Measurements from ENCODE around the gene SLC16A14.

The SLC16A14 gene

GRCh38 chr2:230060672-230061293 lies 7.9 kb downstream of the SLC16A14 start:
- H3K4me3 Mint-ChIP-seq: no peak overlapping the region
- DNase-seq (ENCODE audit: low spot score in 2 of 2): no peak
- H3K9me3 Mint-ChIP-seq: no peaks in the 10 kb centered on the region
- H3K4me1 Mint-ChIP-seq: peaks cover 6% of the 10 kb centered on the region
- peaks cover 27% of the 10 kb centered on the region for H3K27me3 Mint-ChIP-seq
- no peak overlapping the region for H3K27ac Mint-ChIP-seq (ENCODE audit: low read depth)
- no peak for ATAC-seq (replicated peaks; ENCODE audit: extremely low read depth, poor library complexity, severe bottlenecking)
- peaks cover 1% of the 10 kb centered on the region for H3K36me3 Mint-ChIP-seq (ENCODE audit: insufficient read depth)

- DNase-seq (ENCODE audit: low spot score in 2 of 2): no peak
- Mint-ChIP-seq H3K36me3 (ENCODE audit: insufficient read depth) (peaks cover 1% of the 10 kb centered on the region), H3K27ac (ENCODE audit: low read depth) (no peak overlapping the region), H3K27me3 (no peaks in the 10 kb centered on the region), H3K4me3 (no peak overlapping the region), H3K4me1 (no peaks in the 10 kb centered on the region), H3K9me3 (no peaks in the 10 kb centered on the region)
- ATAC-seq (replicated peaks; ENCODE audit: extremely low read depth, poor library complexity, severe bottlenecking): no peak
Measured at GRCh38 chr2:230053753-230054478, 14.8 kb downstream of the SLC16A14 start.

- Mint-ChIP-seq H3K9me3 (no peaks in the 10 kb centered on the region), H3K4me1 (no peaks in the 10 kb centered on the region), H3K4me3 (no peak overlapping the region), H3K27me3 (no peaks in the 10 kb centered on the region), H3K27ac (ENCODE audit: low read depth) (no peak overlapping the region), H3K36me3 (ENCODE audit: insufficient read depth) (no peaks in the 10 kb centered on the region)
- DNase-seq (ENCODE audit: low spot score in 2 of 2) (no peak), ATAC-seq (replicated peaks; ENCODE audit: extremely low read depth, poor library complexity, severe bottlenecking) (no peak)
Measured at GRCh38 chr2:230052299-230052698, 16.4 kb downstream of the SLC16A14 start.

GRCh38 chr2:230050136-230050535 lies 18.6 kb downstream of the SLC16A14 start:
- no peak for ATAC-seq (replicated peaks; ENCODE audit: extremely low read depth, poor library complexity, severe bottlenecking)

GRCh38 chr2:230048010-230048671 lies 20.6 kb downstream of the SLC16A14 start:
- H3K9me3 Mint-ChIP-seq: no peaks in the 10 kb centered on the region
- H3K27me3 Mint-ChIP-seq: peaks cover 5% of the 10 kb centered on the region
- no peak overlapping the region for H3K4me3 Mint-ChIP-seq
- H3K4me1 Mint-ChIP-seq: no peaks in the 10 kb centered on the region
- H3K36me3 Mint-ChIP-seq (ENCODE audit: insufficient read depth): no peaks in the 10 kb centered on the region
- no peak for ATAC-seq (replicated peaks; ENCODE audit: extremely low read depth, poor library complexity, severe bottlenecking)
- DNase-seq (ENCODE audit: low spot score in 2 of 2): no peak
- H3K27ac Mint-ChIP-seq (ENCODE audit: low read depth): no peak overlapping the region

More at GRCh38 chr2:230050136-230050535, 18.6 kb downstream of the SLC16A14 start:
- DNase-seq (ENCODE audit: low spot score in 2 of 2): no peak
- H3K4me1 Mint-ChIP-seq: no peaks in the 10 kb centered on the region
- no peaks in the 10 kb centered on the region for H3K27me3 Mint-ChIP-seq
- no peaks in the 10 kb centered on the region for H3K36me3 Mint-ChIP-seq (ENCODE audit: insufficient read depth)
- no peaks in the 10 kb centered on the region for H3K9me3 Mint-ChIP-seq
- H3K27ac Mint-ChIP-seq (ENCODE audit: low read depth): no peak overlapping the region
- no peak overlapping the region for H3K4me3 Mint-ChIP-seq

- ATAC-seq (replicated peaks; ENCODE audit: extremely low read depth, poor library complexity, severe bottlenecking) (no peak), DNase-seq (ENCODE audit: low spot score in 2 of 2) (no peak)
- Mint-ChIP-seq H3K4me3 (no peak overlapping the region), H3K4me1 (no peaks in the 10 kb centered on the region), H3K36me3 (ENCODE audit: insufficient read depth) (no peaks in the 10 kb centered on the region), H3K27ac (ENCODE audit: low read depth) (no peak overlapping the region), H3K27me3 (peaks cover 22% of the 10 kb centered on the region), H3K9me3 (no peaks in the 10 kb centered on the region)
Measured at GRCh38 chr2:230046491-230046890, 22.2 kb downstream of the SLC16A14 start.

- no peak overlapping the region for H3K4me3 Mint-ChIP-seq
- H3K27me3 Mint-ChIP-seq: peaks cover 44% of the 10 kb centered on the region
- H3K36me3 Mint-ChIP-seq (ENCODE audit: insufficient read depth): no peaks in the 10 kb centered on the region
- H3K9me3 Mint-ChIP-seq: no peaks in the 10 kb centered on the region
- no peak overlapping the region for H3K27ac Mint-ChIP-seq (ENCODE audit: low read depth)
- no peaks in the 10 kb centered on the region for H3K4me1 Mint-ChIP-seq
- no peak for ATAC-seq (replicated peaks; ENCODE audit: extremely low read depth, poor library complexity, severe bottlenecking)
- no peak for DNase-seq (ENCODE audit: low spot score in 2 of 2)
Measured at GRCh38 chr2:230043461-230043860, 25.3 kb downstream of the SLC16A14 start.

GRCh38 chr2:230043025-230043424 lies 25.7 kb downstream of the SLC16A14 start:
- Mint-ChIP-seq H3K27me3 (peaks cover 44% of the 10 kb centered on the region), H3K27ac (ENCODE audit: low read depth) (no peak overlapping the region), H3K9me3 (no peaks in the 10 kb centered on the region), H3K4me3 (no peak overlapping the region), H3K36me3 (ENCODE audit: insufficient read depth) (no peaks in the 10 kb centered on the region), H3K4me1 (no peaks in the 10 kb centered on the region)
- ATAC-seq (replicated peaks; ENCODE audit: extremely low read depth, poor library complexity, severe bottlenecking) (no peak), DNase-seq (ENCODE audit: low spot score in 2 of 2) (no peak)

- Mint-ChIP-seq H3K4me3 (no peak overlapping the region), H3K36me3 (ENCODE audit: insufficient read depth) (no peaks in the 10 kb centered on the region), H3K27me3 (peaks cover 44% of the 10 kb centered on the region), H3K4me1 (no peaks in the 10 kb centered on the region), H3K9me3 (no peaks in the 10 kb centered on the region), H3K27ac (ENCODE audit: low read depth) (no peak overlapping the region)
- DNase-seq (ENCODE audit: low spot score in 2 of 2): no peak
- no peak for ATAC-seq (replicated peaks; ENCODE audit: extremely low read depth, poor library complexity, severe bottlenecking)
Measured at GRCh38 chr2:230042195-230042594, 26.5 kb downstream of the SLC16A14 start.

- Mint-ChIP-seq H3K36me3 (ENCODE audit: insufficient read depth) (no peaks in the 10 kb centered on the region), H3K9me3 (no peaks in the 10 kb centered on the region), H3K4me1 (no peaks in the 10 kb centered on the region), H3K27ac (ENCODE audit: low read depth) (peak overlapping the region; percentile 25), H3K4me3 (no peak overlapping the region), H3K27me3 (no peaks in the 10 kb centered on the region)
- ATAC-seq (replicated peaks; ENCODE audit: extremely low read depth, poor library complexity, severe bottlenecking) (no peak), DNase-seq (ENCODE audit: low spot score in 2 of 2) (no peak)
Measured at GRCh38 chr2:230023313-230023712, 45.4 kb downstream of the SLC16A14 start.

GRCh38 chr2:230019742-230020141 lies 49.0 kb downstream of the SLC16A14 start:
- Mint-ChIP-seq H3K36me3 (ENCODE audit: insufficient read depth) (no peaks in the 10 kb centered on the region), H3K27me3 (no peaks in the 10 kb centered on the region), H3K4me3 (no peak overlapping the region), H3K9me3 (no peaks in the 10 kb centered on the region), H3K4me1 (no peaks in the 10 kb centered on the region), H3K27ac (ENCODE audit: low read depth) (no peak overlapping the region)
- DNase-seq (ENCODE audit: low spot score in 2 of 2) (no peak), ATAC-seq (replicated peaks; ENCODE audit: extremely low read depth, poor library complexity, severe bottlenecking) (no peak)

- Mint-ChIP-seq H3K9me3 (no peaks in the 10 kb centered on the region), H3K27me3 (no peaks in the 10 kb centered on the region), H3K4me1 (no peaks in the 10 kb centered on the region), H3K4me3 (no peak overlapping the region), H3K36me3 (ENCODE audit: insufficient read depth) (no peaks in the 10 kb centered on the region), H3K27ac (ENCODE audit: low read depth) (no peak overlapping the region)
- no peak for DNase-seq (ENCODE audit: low spot score in 2 of 2)
- ATAC-seq (replicated peaks; ENCODE audit: extremely low read depth, poor library complexity, severe bottlenecking): no peak
Measured at GRCh38 chr2:230018153-230018552, 50.6 kb downstream of the SLC16A14 start.

GRCh38 chr2:230016844-230017243 lies 51.9 kb downstream of the SLC16A14 start:
- H3K4me3 Mint-ChIP-seq: no peak overlapping the region
- H3K36me3 Mint-ChIP-seq (ENCODE audit: insufficient read depth): no peaks in the 10 kb centered on the region
- DNase-seq (ENCODE audit: low spot score in 2 of 2) (no peak), ATAC-seq (replicated peaks; ENCODE audit: extremely low read depth, poor library complexity, severe bottlenecking) (no peak)
- H3K27ac Mint-ChIP-seq (ENCODE audit: low read depth): no peak overlapping the region
- no peaks in the 10 kb centered on the region for H3K27me3 Mint-ChIP-seq
- no peaks in the 10 kb centered on the region for H3K4me1 Mint-ChIP-seq
- no peaks in the 10 kb centered on the region for H3K9me3 Mint-ChIP-seq
